ENCODE data around the gene VTN.

Gene VTN

DNA sequence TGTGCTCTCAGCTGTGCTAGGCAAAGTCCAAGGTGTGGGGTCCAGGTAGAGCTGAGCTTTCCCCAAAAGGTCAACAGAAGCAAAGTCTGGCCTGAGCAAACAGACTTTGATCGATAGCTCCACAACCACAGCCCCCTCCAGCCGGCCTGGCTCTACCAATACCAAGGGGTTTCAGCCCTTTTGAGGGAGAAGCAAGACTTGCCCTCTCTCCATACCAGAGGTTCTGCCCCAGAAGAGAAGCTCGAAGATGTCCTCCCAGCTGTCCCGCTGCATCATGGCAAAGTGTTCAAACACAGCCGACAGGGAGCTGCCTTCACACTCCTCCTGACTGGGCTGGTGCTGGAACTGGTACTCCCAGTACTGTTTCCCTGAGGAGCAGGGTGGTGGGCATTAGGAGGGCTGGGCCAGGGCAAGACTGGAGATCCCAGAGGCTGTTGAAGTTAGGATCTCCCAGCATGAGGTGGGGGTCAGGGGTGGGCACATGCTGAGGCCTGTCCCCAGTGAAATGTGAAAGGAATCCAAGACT lies 1.7 kb downstream of the VTN start:
- DNase-seq: no peak

DNA sequence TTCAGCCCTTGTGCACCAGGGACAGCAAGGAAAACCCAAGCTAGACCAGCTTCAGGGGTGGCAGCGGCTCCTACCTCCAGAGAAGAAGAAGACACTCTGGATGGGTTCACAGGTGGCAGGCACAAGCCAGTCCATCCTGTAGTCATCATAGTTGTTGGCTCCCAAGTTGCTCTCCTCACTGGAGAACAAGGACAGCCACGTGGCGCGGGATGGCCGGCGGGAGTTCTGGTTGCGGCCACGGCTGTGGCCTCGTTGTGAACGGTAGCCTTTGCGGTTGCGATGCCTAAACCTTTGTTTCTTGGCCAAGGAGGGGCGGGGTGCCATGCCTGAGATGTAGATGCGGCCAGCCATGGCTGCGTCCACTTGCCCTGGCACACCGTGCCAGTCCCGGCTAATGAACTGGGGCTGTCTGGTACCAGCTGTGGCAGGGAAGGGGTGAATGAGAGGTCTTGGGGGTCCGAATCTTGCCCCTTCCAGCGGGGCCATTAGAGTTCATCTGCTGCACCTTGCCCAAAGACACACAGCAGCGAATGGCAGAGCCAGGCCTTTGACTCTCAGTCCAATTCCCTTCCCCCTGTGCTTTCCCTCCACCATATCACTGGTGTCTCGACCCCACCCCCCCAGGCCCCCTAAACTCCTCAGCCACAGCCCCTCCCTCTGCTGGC lies 2.3 kb downstream of the VTN start:
- DNase-seq: no peak

DNA sequence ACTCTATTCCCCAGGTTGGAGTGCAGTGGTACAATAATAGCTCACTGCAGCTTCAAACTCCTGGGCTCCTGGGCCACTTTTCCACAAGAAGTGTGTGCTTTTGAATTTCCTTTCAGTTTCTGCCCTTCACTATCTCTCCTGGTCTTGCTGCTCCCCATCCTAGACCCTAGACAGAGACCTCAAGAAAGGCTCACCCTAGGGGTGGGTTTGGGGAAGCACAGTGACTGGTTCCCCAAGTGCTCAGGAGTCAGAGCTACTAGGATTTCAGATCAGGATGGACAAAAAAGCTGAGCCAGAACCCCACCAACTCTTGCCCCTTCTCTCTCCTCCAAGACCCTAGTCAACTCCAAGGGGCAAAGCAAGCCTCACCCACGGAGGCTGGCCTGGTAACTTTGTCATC lies 3.5 kb downstream of the VTN start:
- no peak for DNase-seq

DNA sequence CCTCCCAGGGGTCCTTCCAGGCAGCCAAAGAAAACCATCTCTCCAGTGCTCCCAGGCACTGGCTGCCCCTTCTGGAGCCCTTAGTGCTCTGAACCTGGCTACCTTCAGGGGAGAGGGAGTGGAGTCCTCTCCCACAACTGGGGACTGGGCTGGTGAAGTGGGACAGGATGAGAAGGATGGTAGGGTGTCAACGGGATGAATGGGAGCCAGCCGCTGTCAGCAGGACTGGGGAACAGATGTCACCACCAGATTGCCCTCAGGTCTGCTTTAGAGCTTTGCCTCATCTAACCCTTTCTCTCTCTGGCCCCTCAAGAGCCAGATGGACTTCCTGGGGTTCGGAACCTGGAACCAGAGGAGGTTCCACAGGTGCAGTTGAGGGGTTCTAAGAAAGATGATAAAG lies 4.6 kb downstream of the VTN start:
- no peak for DNase-seq

DNA sequence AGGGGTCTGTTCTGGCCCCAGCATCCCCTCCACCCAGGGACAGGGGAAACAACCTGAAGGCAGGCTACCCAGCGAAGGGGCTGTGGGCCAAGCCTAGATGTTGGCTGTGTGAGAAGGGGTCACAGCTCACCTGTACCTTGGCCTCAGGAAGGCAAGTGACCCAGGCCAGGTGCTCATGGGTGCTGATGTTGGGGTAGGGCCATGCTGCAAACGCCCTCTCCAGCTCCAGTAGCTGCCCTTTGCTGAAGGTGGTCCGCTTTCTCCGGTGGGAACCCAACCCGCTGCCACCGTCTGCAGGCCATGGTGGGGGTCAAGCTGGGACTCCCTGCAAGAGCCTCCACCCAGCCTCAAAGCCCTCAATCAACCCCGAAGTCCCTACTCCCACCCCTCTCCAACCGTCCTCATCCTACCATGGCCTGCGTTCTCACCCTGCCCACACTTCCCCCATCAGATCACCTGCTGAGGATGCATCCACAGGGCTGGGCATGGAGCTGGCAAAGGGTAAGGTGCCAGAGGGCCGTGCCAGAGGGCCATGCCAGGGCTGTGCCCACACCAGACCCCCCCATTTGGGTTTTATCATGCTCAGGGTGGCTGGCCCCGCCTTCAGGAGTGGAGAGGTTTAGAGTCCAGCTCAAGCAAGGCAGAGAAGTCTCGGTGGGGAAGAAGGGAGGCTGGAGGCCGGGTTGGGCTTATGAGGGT lies 5.3 kb downstream of the VTN start, which contains the start of gene SEBOX:
TSS of gene SEBOX (minus strand) at position 535 of the 699 bp plus-strand sequence. CDS start at position 487, 48 bp downstream.
- DNase-seq: no peak

DNA sequence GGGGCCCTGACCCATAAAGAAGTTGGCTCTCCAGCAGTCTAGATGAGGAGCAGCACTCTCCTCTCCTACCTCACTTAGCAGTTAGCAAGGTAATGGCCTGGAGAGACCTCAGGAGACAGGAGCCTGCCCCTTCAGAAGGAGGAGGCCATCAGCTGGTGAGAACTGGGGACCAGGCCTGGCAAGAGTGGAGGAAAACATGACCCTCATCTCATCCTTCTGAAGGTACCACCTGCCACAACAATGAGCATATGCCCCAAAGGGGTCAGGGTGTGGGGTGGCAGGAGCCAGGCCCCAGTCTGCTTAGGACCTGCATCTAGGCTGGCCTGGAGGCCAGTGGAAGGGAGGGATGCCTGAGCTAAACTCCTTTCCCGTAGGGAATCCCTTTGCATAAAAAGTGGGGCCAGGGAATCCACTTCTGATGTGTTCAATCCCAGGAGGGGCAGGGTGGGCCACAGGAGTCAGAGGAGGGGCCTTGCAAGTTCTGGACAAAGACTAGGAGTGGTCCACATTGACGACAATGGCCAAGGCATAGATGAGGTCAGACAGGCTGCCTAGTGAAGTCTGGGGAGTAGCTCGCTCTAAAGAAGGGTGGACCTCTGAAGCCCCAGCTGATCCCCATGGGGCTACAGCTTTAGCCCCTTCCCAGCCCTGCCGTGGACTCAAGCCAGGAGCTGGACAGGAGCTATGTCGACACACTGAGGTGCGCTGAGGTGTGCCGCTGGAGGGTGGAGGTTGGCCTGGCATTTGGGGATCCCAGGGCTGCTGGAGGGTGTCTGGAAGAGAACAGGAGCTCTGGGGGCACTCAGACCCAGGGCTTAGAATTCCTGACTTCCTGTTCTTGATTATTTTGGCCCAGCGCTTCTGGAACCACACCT lies 6.1 kb downstream of the VTN start:
- DNase-seq: no peak

DNA sequence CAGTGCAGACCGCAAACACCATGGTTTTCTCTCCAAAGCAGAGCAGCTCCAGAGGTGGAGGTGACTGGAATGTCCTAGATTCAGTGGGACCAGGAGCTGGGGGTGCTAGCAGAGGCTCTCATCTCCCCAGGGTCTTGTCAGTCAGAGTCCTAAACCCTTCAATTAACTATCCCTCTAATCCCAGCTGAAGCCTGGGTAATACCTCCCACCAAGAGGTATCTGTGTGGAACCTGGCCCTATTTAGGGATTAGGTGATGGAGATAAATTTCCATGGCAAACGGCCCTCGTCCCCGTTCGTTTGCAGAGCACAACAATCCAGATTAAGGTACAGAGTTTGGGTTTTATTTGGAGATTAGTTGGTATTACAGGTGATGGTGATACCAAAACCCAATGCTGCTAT lies 6.9 kb downstream of the VTN start:
- no peak for DNase-seq

DNA sequence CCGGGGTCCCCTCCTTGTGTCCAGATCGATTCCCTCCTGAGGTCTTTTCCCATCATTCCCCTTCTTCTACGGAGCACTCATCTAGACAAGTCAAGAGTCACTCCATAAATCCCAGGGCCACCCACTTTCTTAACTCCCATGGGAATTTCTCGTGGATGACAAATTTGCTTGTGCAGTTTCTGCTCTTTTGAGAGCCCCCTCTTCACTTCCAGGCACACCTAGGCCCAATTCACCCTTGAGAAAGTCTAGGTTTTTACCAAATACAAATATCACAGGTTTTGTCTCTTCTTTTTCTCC lies 12.3 kb downstream of the VTN start:
- DNase-seq: no peak

DNA sequence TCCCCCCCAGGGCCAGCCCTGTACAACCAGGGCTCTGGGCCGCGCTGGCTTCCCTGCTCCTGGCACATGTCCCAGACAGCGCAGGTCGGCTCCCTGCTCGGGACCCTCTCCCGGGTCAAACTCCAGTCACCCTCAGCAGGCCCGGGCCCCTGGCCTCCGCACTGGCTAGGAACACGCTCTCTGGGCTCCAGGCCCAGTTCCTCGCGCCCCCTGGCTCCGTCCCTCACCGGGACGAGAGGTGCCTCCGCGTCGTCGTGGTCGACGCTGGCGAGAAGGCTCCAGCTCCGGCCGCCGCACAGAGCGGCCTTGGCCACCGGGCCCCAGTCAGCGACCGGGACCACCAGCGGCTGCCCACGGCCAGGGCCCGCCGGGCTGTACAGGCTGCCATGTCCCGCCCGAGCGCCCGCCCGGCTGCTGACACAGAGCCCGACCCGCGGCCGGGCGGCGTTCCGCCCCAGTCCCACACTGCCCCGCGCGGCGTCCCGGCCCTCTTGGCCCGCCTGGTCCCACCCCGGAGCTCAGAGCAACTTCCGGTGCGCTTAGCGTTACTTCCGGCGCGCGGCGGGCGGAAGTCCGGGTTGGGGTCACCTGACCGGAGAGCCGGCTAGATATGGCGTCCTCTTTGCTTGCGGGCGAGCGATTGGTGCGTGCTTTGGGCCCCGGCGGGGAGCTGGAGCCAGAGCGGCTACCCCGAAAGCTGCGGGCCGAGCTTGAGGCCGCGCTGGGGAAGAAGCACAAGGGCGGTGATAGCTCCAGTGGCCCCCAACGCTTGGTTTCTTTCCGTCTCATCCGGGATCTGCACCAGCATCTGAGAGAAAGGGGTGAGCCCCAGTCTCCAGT lies 12.8 kb downstream of the VTN start, which contains the start of gene POLDIP2:
TSS of gene POLDIP2 (minus strand) at position 467 of the 840 bp plus-strand sequence. CDS start at position 388, 79 bp downstream.
- peak; percentile 95 for DNase-seq

DNA sequence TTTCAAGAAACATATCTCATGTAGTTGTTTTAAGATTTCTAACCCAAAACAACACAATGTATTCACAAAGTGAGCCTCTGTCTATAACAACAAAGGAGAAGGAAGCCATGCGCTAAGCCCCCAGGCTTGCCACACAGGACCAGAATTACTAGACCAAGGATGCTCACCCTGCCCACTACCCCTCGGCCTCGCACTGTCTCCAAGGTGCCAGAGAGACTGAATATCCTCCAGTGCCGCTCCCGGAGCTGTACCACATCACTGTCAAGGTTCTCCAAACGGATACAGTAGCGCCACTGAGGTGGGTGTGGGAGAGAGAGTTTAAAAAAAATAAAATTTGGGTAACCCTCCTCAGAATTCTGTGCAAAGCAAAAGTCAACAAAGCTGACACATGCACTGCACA lies 19.8 kb downstream of the VTN start:
- DNase-seq: no peak

DNA sequence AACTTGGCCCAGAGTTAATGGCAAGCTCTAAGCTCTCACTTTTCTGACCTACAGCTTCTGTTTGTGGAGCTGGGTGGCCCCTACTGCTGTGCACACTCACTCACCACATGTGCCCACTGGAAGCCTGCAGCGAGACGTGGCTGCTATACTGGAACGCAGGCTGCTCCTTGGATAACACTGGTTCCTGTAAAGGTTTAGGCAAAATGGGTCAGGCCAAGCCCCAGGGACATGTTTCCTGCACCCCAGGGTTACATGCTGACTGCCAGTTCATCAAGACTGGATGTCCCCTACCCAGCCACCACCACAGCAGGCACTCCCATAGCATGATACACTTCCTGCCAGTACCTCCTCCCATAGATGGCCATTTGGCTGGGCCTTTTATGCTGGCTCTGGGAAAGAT lies 21.1 kb downstream of the VTN start:
- no peak for DNase-seq

DNA sequence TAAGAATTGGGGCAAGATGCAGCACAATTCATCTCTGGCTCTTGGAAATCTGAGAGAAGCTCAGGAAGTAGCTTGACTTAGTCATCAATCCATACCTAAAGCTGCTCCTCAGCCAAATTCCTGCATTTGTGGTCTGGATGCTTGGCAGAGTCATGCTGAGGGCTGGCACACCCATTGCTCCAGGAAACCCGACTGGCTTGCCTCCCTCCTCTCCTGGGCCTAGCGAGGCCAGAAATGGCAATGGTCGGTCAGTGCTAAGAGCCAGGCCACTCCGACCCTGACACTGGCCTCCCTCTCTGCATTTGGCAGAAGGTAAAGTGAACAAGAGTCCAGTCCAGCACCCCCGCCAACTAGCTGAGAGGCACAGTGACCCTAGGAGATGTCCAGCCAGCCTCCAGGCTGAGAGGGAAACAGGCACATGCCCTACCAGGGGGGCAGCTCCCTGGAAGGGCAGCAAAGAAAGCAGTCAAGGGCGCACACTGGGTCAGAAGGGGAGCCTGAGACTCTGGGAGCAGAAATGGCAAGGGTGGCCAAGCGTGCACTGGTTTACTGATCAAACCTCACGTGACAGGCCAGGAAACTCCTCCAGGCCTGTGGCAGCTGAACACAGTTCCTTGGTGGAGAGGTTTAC lies 22.7 kb downstream of the VTN start:
- no peak for DNase-seq

DNA sequence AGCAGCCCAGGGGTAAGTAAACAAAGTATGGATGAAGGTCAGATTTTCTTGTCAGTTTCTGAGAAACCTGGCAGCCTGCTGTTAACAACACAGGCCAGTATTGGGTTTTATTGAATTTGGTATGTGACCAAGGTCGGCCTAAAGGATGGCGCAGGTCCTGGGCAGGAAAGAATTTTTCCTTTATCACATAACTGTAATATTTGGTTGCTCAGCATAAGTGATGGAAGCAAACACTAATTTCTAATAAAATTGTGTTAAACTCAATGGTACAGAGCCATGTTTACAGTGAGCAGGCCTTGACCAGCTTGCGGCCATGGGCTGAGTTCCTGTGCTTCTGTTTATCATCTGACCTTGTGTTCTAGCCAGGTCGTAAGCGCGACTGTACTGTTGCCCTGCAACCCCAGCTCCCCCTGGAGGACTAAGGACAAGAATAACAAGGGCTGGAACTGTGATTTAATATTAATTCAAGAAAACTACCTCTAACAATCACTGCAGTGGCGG lies 23.3 kb downstream of the VTN start:
- no peak for DNase-seq

DNA sequence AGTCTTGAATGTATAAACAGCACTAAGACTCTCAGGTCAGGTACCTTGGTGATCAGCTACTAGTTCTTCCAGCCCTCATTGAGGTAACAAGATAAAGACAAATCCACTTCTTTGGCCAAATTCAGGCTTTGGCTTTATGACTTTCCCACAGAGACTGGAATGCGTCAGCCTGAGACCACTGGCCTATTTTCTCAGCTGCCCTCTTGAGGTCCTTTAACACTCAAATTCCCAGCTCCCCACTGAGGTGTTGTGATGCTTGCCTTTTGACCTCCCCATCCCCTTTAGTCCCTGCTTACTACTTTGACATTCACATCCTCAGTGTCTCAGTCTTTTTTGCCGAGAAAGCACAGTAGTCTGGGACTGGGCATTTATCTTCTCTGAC lies 23.9 kb downstream of the VTN start:
- no peak for DNase-seq

DNA sequence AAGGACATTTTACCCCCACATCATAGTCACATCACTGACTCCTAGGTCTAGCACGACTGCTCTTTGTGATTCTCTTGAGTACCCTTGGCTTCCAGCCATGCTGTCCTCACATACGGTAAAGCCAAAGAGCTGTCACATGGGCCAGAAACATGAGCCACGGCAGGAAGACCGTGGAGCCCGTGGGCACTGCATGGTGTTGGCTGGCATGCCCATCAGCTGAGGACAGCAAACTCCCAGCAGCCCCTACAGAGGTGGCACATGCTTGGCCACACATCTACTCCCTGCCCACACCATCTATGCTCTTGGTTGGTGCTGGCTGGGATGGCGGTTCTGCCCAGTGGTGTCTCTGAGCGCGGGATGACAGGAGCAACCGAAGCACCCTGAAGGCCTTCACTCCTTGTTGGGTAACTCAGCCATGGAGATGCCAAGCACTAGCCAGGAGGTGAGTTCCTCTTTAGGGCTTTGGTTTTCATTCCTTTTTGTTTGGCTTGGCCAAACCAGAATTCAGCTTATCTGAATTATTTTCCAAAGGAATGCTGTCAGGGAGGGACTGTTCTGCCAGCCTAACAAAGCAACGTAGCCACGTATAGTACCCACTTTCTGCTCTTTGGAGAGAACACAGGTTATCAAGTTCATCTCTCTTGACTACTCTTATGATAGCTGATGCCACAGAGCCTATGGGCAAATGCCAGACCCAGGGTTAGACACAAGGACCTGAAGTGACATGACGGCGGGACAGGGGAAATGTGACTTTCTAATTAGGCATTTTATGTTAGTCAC lies 24.5 kb downstream of the VTN start:
- no peak for DNase-seq

DNA sequence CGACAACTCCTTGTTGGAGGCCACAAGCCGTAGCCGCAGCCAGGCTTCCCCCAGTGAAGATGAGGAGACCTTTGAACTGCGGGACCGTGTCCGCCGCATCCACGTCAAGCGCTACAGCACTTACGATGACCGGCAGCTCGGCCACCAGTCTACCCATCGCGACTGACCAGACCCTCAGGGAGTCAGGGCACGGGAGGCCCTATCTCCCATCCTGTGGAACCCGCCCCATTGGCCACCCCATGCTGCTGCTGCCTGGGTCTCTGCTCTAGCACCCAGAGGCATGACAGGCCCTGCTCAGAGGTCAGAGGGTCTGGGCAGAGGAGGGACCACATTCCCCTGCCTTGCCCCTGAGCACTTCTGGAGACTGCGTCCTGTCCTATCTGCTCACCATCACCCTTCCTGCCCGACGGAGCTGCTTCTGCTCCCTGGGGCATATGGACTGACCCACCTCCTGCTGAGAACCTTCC lies 25.6 kb downstream of the VTN start:
- no peak for DNase-seq

DNA sequence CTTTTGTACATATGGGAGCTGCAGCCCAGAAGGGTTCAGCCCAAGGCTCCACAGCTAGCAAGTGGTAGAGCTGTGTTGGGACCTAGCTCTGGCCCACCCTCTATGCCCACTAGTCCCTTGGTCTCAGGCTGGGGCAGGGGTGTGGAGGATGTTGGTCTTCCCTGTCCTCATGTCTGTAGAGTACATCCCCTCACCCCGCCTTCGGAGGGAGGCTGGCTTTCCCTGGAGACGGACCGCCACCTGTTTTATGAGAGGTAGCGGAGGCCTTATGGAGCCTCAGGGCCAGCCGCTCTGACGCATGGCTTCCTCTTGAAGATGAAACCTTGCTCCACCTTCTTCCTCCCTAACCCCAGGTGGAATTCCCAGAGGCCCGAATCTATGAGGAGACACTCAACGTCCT lies 26.1 kb downstream of the VTN start:
- no peak for DNase-seq

DNA sequence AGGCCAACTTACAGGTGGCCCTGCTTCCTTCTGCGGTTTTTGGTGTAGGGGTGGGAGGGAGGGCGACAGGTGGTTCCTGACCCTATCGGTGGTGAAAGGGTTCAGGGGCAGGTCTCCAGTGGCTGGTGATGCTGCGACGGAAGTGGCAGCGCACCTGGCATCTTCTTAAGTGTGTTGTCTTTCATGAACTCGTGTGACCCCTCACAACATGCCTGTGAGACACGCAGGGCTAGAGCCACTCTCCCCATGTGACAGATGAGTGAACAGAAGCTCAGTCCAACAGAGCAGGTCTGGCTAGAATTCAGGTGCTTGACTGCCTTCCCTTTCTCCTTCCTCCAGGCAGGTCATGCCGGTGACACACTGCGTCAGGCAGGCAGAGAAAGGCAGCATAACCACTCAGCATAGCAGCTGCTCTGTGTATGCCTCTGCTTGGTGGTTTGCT lies 26.6 kb downstream of the VTN start:
- no peak for DNase-seq

DNA sequence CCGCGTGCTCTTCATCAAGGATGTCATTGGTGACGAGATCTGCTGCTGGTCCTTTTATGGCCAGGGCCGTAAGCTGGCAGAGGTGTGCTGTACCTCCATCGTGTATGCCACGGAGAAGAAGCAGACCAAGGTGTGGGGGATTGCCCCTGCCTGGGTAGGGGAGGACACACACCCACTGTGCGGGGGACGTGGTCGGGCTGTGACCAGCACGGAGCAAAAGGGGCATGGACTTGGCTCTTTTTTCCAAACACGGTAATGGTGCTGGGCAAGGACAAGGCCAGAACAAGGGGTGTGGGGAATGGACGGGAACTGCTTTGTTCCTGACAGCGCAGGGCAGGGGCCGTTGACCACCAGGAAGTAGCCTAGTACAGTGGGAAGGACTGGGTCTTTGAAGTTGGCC lies 27.8 kb downstream of the VTN start:
- no peak for DNase-seq

DNA sequence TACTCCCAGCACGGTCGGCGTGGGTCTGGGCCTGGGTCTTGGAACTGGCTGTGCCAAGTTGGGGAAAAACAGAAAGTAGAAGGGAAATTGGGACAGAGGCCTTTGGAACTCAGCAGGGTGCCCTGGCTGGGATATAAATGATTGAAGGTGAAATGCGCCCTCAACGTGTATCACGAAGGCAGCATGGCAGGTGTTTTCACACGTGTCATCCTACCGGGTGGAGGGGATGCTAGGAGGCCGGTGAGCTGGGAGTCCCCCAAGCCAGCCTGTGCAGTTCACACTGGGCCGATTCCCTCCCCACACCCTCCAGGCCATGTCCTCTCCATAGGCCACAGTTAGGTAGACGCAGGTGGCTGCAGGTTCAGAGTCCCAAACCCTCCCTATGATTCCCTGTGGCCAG lies 28.6 kb downstream of the VTN start:
- DNase-seq: no peak

DNA sequence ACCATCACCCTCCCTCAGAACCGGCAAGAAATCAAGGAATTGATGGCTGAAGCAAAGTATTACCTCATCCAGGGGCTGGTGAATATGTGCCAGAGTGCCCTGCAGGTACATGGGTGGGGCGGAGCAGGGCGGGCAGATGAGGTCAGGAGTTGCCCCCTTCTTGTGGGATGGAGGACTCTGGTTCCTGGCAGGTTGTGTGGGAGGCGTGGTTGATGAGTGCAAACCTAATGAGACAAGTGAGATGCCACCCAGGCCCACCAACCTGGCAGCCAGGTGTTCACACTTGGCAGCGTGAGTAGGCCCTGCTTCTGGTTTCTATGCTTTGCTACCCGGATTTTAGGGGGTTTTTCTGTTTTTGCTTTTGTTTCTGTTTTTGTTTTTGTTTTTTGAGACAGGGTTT lies 29.7 kb downstream of the VTN start:
- DNase-seq: no peak
